Measurements from ENCODE around the gene VAMP1. TPM values are rescaled to one million over a fixed set of nuclear protein-coding genes. Genes with fewer than 3 reads are reported as not detected.
"Not testable (repeated sequence)": the region's sequence is repeated elsewhere in the genome, so short reads cannot be mapped to it uniquely, and the experiment has no call there.

Gene VAMP1
- total RNA-seq, 5 donors from 2014 or later (not counting 1 experiment from before 2014, with no cell fraction given), result 64.6 to 92.2 (median 75.8) TPM

- POLR2A ChIA-PET, result interaction anchor here (0.6 to 0.7 kb wide), 3 partner anchors 9 to 160 kb away, joined by 5 to 15 read pairs (median 13); no protein-coding TSS in a partner anchor
- H3K4me1 Mint-ChIP-seq, result peaks cover 28 to 32% (median 30%) of the 10 kb centered on the region in 3 donors
- H3K27me3 ChIP-seq (replicated peaks in 1 of 2; ENCODE audit: control insufficient read depth in 2 of 2, extremely low read depth in 1 of 2, insufficient read depth in 2 of 2, low read length in 1 of 2); H3K27me3 Mint-ChIP-seq; H3K27ac ChIP-seq (ENCODE audit: low read length); H3K36me3 Mint-ChIP-seq; H3K9me3 ChIP-seq; H3K27ac Mint-ChIP-seq; H3K4me3 ChIP-seq (ENCODE audit: control insufficient read depth in 1 of 2, extremely low read depth in 1 of 2, low read length in 1 of 2); H3K9me3 Mint-ChIP-seq; H3K4me3 Mint-ChIP-seq; DNase-seq; ATAC-seq (replicated peaks in 1 of 4): not testable (repeated sequence)
- Histone ChIP-seq H3K36me3 (ENCODE audit: control insufficient read depth in 2 of 2, extremely low read depth in 1 of 2, insufficient read depth in 1 of 2, low read length in 1 of 2) (peaks cover 0 to 14% of the 10 kb centered on the region in 2 donors), H3K4me1 (ENCODE audit: control insufficient read depth in 1 of 2, extremely low read depth in 1 of 2, insufficient read depth in 2 of 2, low read length in 2 of 2) (peaks cover 20 to 23% of the 10 kb centered on the region in 2 experiments)
- CTCF ChIA-PET, result interaction anchor here in 1 of 2 donors (0.7 to 1.7 kb wide), 2 partner anchors 10 to 45 kb away, joined by 3 to 4 read pairs; no protein-coding TSS in a partner anchor
- WGBS (ENCODE audit: insufficient coverage), result no CpG with 5 or more reads among the region's 1 CpG
These were observed 20.2 kb upstream of the VAMP1 start for GRCh38 chr12:6490673-6491072.

- POLR2A ChIA-PET, result no interaction called here
- H3K36me3 ChIP-seq (ENCODE audit: control insufficient read depth in 2 of 2, extremely low read depth in 1 of 2, insufficient read depth in 1 of 2, low read length in 1 of 2), result peaks cover 0 to 10% of the 10 kb centered on the region in 2 donors
- no peak overlapping the region for H3K4me3 Mint-ChIP-seq
- 89% methylated on average over 4 of the region's 4 CpGs for WGBS (ENCODE audit: insufficient coverage)
- peaks cover 8 to 14% of the 10 kb centered on the region in 2 experiments for H3K4me1 ChIP-seq (ENCODE audit: control insufficient read depth in 1 of 2, extremely low read depth in 1 of 2, insufficient read depth in 2 of 2, low read length in 2 of 2)
- H3K4me3 ChIP-seq (ENCODE audit: control insufficient read depth in 1 of 2, extremely low read depth in 1 of 2, low read length in 1 of 2), result no peak overlapping the region
- H3K36me3 Mint-ChIP-seq, result peaks cover 10% of the 10 kb centered on the region
- H3K9me3 Mint-ChIP-seq, result no peaks in the 10 kb centered on the region
- H3K9me3 ChIP-seq, result no peaks in the 10 kb centered on the region
- peaks cover 0 to 2% of the 10 kb centered on the region in 2 experiments for H3K27me3 ChIP-seq (replicated peaks in 1 of 2; ENCODE audit: control insufficient read depth in 2 of 2, extremely low read depth in 1 of 2, insufficient read depth in 2 of 2, low read length in 1 of 2)
- peaks cover 16 to 20% (median 18%) of the 10 kb centered on the region in 3 donors for H3K4me1 Mint-ChIP-seq
- H3K27ac ChIP-seq (ENCODE audit: low read length), result no peak overlapping the region
- ATAC-seq (replicated peaks in 1 of 4) (no peak), DNase-seq (no peak)
- no peak overlapping the region for H3K27ac Mint-ChIP-seq
- CTCF ChIA-PET, result no interaction called here
- no peaks in the 10 kb centered on the region for H3K27me3 Mint-ChIP-seq
These were observed 19.0 kb upstream of the VAMP1 start for GRCh38 chr12:6489449-6489848.

- no peaks in the 10 kb centered on the region for H3K27me3 Mint-ChIP-seq
- no peaks in the 10 kb centered on the region for H3K9me3 Mint-ChIP-seq
- peaks cover 13 to 15% (median 14%) of the 10 kb centered on the region in 3 donors for H3K4me1 Mint-ChIP-seq
- H3K27ac Mint-ChIP-seq, result no peak overlapping the region
- no peak overlapping the region for H3K4me3 Mint-ChIP-seq
- Histone ChIP-seq H3K27ac (ENCODE audit: low read length) (no peak overlapping the region), H3K4me3 (ENCODE audit: control insufficient read depth in 1 of 2, extremely low read depth in 1 of 2, low read length in 1 of 2) (no peak overlapping the region), H3K27me3 (replicated peaks in 1 of 2; ENCODE audit: control insufficient read depth in 2 of 2, extremely low read depth in 1 of 2, insufficient read depth in 2 of 2, low read length in 1 of 2) (peaks cover 0 to 2% of the 10 kb centered on the region in 2 experiments), H3K9me3 (no peaks in the 10 kb centered on the region), H3K36me3 (ENCODE audit: control insufficient read depth in 2 of 2, extremely low read depth in 1 of 2, insufficient read depth in 1 of 2, low read length in 1 of 2) (peaks cover 0 to 10% of the 10 kb centered on the region in 2 donors), H3K4me1 (ENCODE audit: control insufficient read depth in 1 of 2, extremely low read depth in 1 of 2, insufficient read depth in 2 of 2, low read length in 2 of 2) (peaks cover 5 to 10% of the 10 kb centered on the region in 2 experiments)
- CTCF ChIA-PET, result interaction anchor here (0.6 to 1.2 kb wide), 4 partner anchors 29 to 338 kb away, joined by 3 to 8 read pairs (median 4); no protein-coding TSS in a partner anchor
- no peak for ATAC-seq (replicated peaks in 1 of 4)
- no peak for DNase-seq
- H3K36me3 Mint-ChIP-seq, result peaks cover 10% of the 10 kb centered on the region
- WGBS (ENCODE audit: insufficient coverage), result no CpG with 5 or more reads among the region's 1 CpG
- POLR2A ChIA-PET, result interaction anchor here in 1 of 2 donors (0.7 kb wide), 1 partner anchor 17 kb away, joined by 4 read pairs; no protein-coding TSS in a partner anchor
These were observed 17.8 kb upstream of the VAMP1 start for GRCh38 chr12:6488240-6488639.

- 88% methylated on average over 18 of the region's 20 CpGs for WGBS (ENCODE audit: insufficient coverage)
- no peaks in the 10 kb centered on the region for H3K27me3 ChIP-seq (replicated peaks in 1 of 2; ENCODE audit: control insufficient read depth in 2 of 2, extremely low read depth in 1 of 2, insufficient read depth in 2 of 2, low read length in 1 of 2)
These were observed 7.9 kb upstream of the VAMP1 start for GRCh38 chr12:6478416-6478815.

GRCh38 chr12:6477601-6478377 lies 7.3 kb upstream of the VAMP1 start:
- ATAC-seq (replicated peaks in 1 of 4); H3K36me3 ChIP-seq (ENCODE audit: control insufficient read depth in 2 of 2, extremely low read depth in 1 of 2, insufficient read depth in 1 of 2, low read length in 1 of 2); H3K27ac Mint-ChIP-seq; H3K27ac ChIP-seq (ENCODE audit: low read length); H3K4me1 Mint-ChIP-seq; H3K9me3 ChIP-seq; DNase-seq; H3K4me1 ChIP-seq (ENCODE audit: control insufficient read depth in 1 of 2, extremely low read depth in 1 of 2, insufficient read depth in 2 of 2, low read length in 2 of 2); H3K4me3 Mint-ChIP-seq; H3K4me3 ChIP-seq (ENCODE audit: control insufficient read depth in 1 of 2, extremely low read depth in 1 of 2, low read length in 1 of 2); H3K27me3 ChIP-seq (replicated peaks in 1 of 2; ENCODE audit: control insufficient read depth in 2 of 2, extremely low read depth in 1 of 2, insufficient read depth in 2 of 2, low read length in 1 of 2); H3K9me3 Mint-ChIP-seq; CTCF ChIA-PET; H3K36me3 Mint-ChIP-seq; H3K27me3 Mint-ChIP-seq: not testable (repeated sequence)
- 94% methylated on average over 33 of the region's 37 CpGs for WGBS (ENCODE audit: insufficient coverage)
- POLR2A ChIA-PET, result interaction anchor here (0.5 to 0.7 kb wide), 2 partner anchors 35 to 237 kb away, joined by 4 to 5 read pairs; no protein-coding TSS in a partner anchor

More at GRCh38 chr12:6478416-6478815, 7.9 kb upstream of the VAMP1 start:
- Mint-ChIP-seq H3K4me1 (no peaks in the 10 kb centered on the region), H3K27me3 (no peaks in the 10 kb centered on the region), H3K27ac (no peak overlapping the region), H3K9me3 (no peaks in the 10 kb centered on the region), H3K4me3 (no peak overlapping the region), H3K36me3 (no peaks in the 10 kb centered on the region)
- no peaks in the 10 kb centered on the region for H3K4me1 ChIP-seq (ENCODE audit: control insufficient read depth in 1 of 2, extremely low read depth in 1 of 2, insufficient read depth in 2 of 2, low read length in 2 of 2)
- ChIA-PET POLR2A (no interaction called here), CTCF (interaction anchor here in 1 of 2 donors (0.5 kb wide), 1 partner anchor 13 kb away, joined by 4 read pairs; no protein-coding TSS in a partner anchor)
- H3K4me3 ChIP-seq (ENCODE audit: control insufficient read depth in 1 of 2, extremely low read depth in 1 of 2, low read length in 1 of 2), result no peak overlapping the region
- H3K27ac ChIP-seq (ENCODE audit: low read length), result no peak overlapping the region
- no peaks in the 10 kb centered on the region for H3K36me3 ChIP-seq (ENCODE audit: control insufficient read depth in 2 of 2, extremely low read depth in 1 of 2, insufficient read depth in 1 of 2, low read length in 1 of 2)
- H3K9me3 ChIP-seq, result no peaks in the 10 kb centered on the region
- ATAC-seq (replicated peaks in 1 of 4) (no peak), DNase-seq (no peak)

DNA sequence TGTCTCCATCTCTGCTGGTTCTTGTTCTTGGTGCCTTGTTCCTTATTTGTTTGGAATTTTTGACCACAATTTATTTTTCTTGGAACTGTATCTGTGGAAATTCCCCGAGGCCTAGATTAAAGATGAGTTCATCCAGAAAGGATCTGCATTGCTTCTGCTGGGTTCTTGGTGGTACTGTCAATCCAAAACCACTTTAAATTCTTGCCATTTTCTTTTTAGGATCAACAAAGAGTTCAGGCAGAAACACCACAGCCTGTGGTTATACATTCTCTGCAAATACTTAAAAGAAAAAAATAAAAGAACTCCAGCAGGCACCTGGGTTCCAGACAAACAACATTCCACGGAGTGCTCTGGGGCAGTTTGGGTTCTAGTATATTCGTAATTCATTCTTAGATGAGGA lies 6.0 kb upstream of the VAMP1 start:
- peaks cover 0 to 2% of the 10 kb centered on the region in 2 experiments for H3K4me1 ChIP-seq (ENCODE audit: control insufficient read depth in 1 of 2, extremely low read depth in 1 of 2, insufficient read depth in 2 of 2, low read length in 2 of 2)
- H3K36me3 ChIP-seq (ENCODE audit: control insufficient read depth in 2 of 2, extremely low read depth in 1 of 2, insufficient read depth in 1 of 2, low read length in 1 of 2), result no peaks in the 10 kb centered on the region
- Mint-ChIP-seq H3K9me3 (no peaks in the 10 kb centered on the region), H3K4me1 (peaks cover 1 to 4% (median 1%) of the 10 kb centered on the region in 3 donors), H3K36me3 (no peaks in the 10 kb centered on the region), H3K4me3 (no peak overlapping the region), H3K27me3 (no peaks in the 10 kb centered on the region), H3K27ac (peak overlapping the region in 1 of 2 donors; percentile 17)
- POLR2A ChIA-PET, result no interaction called here
- DNase-seq (no peak), ATAC-seq (replicated peaks in 1 of 4) (no peak)
- H3K4me3 ChIP-seq (ENCODE audit: control insufficient read depth in 1 of 2, extremely low read depth in 1 of 2, low read length in 1 of 2), result no peak overlapping the region
- H3K9me3 ChIP-seq, result no peaks in the 10 kb centered on the region
- H3K27ac ChIP-seq (ENCODE audit: low read length), result no peak overlapping the region
- H3K27me3 ChIP-seq (replicated peaks in 1 of 2; ENCODE audit: control insufficient read depth in 2 of 2, extremely low read depth in 1 of 2, insufficient read depth in 2 of 2, low read length in 1 of 2), result no peaks in the 10 kb centered on the region
- 100% methylated on average over 1 of the region's 3 CpGs for WGBS (ENCODE audit: insufficient coverage)
- CTCF ChIA-PET, result interaction anchor here in 1 of 2 donors (0.6 kb wide), 1 partner anchor 20 kb away, joined by 5 read pairs; no protein-coding TSS in a partner anchor

Data from T-cell (primary cell).